ENCODE measurements around the gene GLYR1. TPM values are rescaled to one million over a fixed set of nuclear protein-coding genes. Genes with fewer than 3 reads are reported as not detected.

Gene GLYR1
- total and polyA plus RNA-seq, 10 of the 15 experiments (the other 5 are each of a cell fraction or from before 2014, with no cell fraction given) = 7.3 to 90.2 (median 57.2) TPM

GRCh38 chr16:4766875-4767628 is 80.0 kb downstream of the GLYR1 start, which contains the start of gene ZNF500 (continued):
- TF ChIP-seq SMC3 (IDR thresholded peaks at IDR 0.05; ENCODE audit: borderline replicate concordance, low read length) = no peak

- in situ Hi-C loops (cut with MboI) (no loop called here), intact Hi-C loops (cut with micrococcal nuclease; ENCODE audit: unreplicated experiment) (no loop called here)
- Histone ChIP-seq H3K36me3 (ENCODE audit: control insufficient read depth in 2 of 2, insufficient read depth in 2 of 2, low read length in 1 of 2) (peaks cover 2 to 6% of the 10 kb centered on the region in 2 experiments; a peak in 3 of 4 replicates), H3K27me3 (replicated peaks in 1 of 2; ENCODE audit: control insufficient read depth in 2 of 2, insufficient read depth in 2 of 2, low read length in 1 of 2) (no peaks in the 10 kb centered on the region), H3K27ac (ENCODE audit: control insufficient read depth, insufficient read depth) (peak overlapping the region; percentile 40), H4K20me1 (ENCODE audit: control insufficient read depth, insufficient read depth) (no peaks in the 10 kb centered on the region), H3K4me2 (ENCODE audit: control insufficient read depth, insufficient read depth) (peak overlapping the region; percentile 71), H3K4me1 (ENCODE audit: control insufficient read depth, insufficient read depth, low read length) (peaks cover 8% of the 10 kb centered on the region; the same call in 1 of the 2 replicates), H3K4me3 (peak overlapping the region; percentile 91), H2AFZ (ENCODE audit: control insufficient read depth, low read depth, low read length) (no peak overlapping the region), H3K9ac (ENCODE audit: control insufficient read depth, insufficient read depth, low read length) (peak overlapping the region; percentile 87), H3K9me3 (replicated peaks; ENCODE audit: control insufficient read depth, insufficient read depth, low read length) (no peaks in the 10 kb centered on the region), H3K79me2 (ENCODE audit: control insufficient read depth, insufficient read depth, low read length) (peaks cover 18% of the 10 kb centered on the region)
- TF ChIP-seq BHLHE40 (IDR thresholded peaks at IDR 0.05; ENCODE audit: borderline replicate concordance in 1 of 2, low read depth in 2 of 2, low read length in 1 of 2) = peak; percentile 16 to 69; a peak in 2 of 4 replicates
- TF ChIP-seq MAX (IDR thresholded peaks at IDR 0.05; ENCODE audit: low read depth, low read length) = no peak
- TF ChIP-seq RAD51 (IDR thresholded peaks at IDR 0.05) = peak; percentile 58; the same call in 1 of the 2 replicates
- no peak for TF ChIP-seq ZBTB11 (CRISPR knock-in tag; IDR thresholded peaks at IDR 0.05)
- no peak for TF ChIP-seq ZZZ3 (IDR thresholded peaks at IDR 0.05; ENCODE audit: control insufficient read depth, insufficient read length, low read depth)
- TF ChIP-seq MLLT1 (IDR thresholded peaks at IDR 0.05) = no peak
- no peak for TF ChIP-seq ZNF622 (IDR thresholded peaks at IDR 0.05)
- no peak for TF ChIP-seq SP1 (IDR thresholded peaks at IDR 0.05; ENCODE audit: low read depth, low read length)
- TF ChIP-seq CBX3 (IDR thresholded peaks at IDR 0.05; ENCODE audit: borderline replicate concordance, low read depth) = no peak
- FAIRE-seq (no peak), DNase-seq (ENCODE audit: low read depth, low spot score) (no peak), ATAC-seq (no peak)
- CTCF ChIA-PET = interaction anchor here (0.6 to 0.7 kb wide), 2 partner anchors 301 to 852 kb away, joined by 3 to 4 read pairs; no protein-coding TSS in a partner anchor
- POLR2A ChIA-PET = interaction anchor here (0.7 to 1.5 kb wide), 3 partner anchors 31 to 140 kb away, joined by 3 to 10 read pairs (median 4); partner anchors contain the start of genes ANKS3 and DNAAF8
- SMC1A ChIA-PET (ENCODE audit: uncharacterized antibody, unreplicated experiment) = interaction anchor here (1.8 to 3.4 kb wide), 2 partner anchors 18 to 31 kb away, joined by 4 to 15 read pairs; partner anchors contain the start of genes ANKS3 and DNAAF8
- TSS peak; percentile 55 for BruUV-seq (replicated peaks)
- 81% methylated on average over 26 of the region's 26 CpGs for WGBS (ENCODE audit: insufficient coverage, insufficient replicate concordance, low lambda C conversion rate, missing lambda C conversion rate)
- RAD21 ChIA-PET (ENCODE audit: unreplicated experiment) = interaction anchor here (1.0 kb wide), 1 partner anchor 31 kb away, joined by 6 read pairs; the partner anchor contains the start of genes ANKS3 and DNAAF8
Measured at GRCh38 chr16:4765511-4766474, 81.3 kb downstream of the GLYR1 start.
